HG03565 (cell line): Measurements from ENCODE around the gene DHRS7C.

Source experiments
- ATAC-seq: cut with Tn5 transposase; IDR thresholded peaks from one replicate; pipeline ENCODE4 v1.9.1; 2021; ENCODE audit warnings: mild to moderate bottlenecking, moderate library complexity; ENCODE audit not compliant: unreplicated experiment

DHRS7C gene, protein sequence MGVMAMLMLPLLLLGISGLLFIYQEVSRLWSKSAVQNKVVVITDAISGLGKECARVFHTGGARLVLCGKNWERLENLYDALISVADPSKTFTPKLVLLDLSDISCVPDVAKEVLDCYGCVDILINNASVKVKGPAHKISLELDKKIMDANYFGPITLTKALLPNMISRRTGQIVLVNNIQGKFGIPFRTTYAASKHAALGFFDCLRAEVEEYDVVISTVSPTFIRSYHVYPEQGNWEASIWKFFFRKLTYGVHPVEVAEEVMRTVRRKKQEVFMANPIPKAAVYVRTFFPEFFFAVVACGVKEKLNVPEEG

DNA sequence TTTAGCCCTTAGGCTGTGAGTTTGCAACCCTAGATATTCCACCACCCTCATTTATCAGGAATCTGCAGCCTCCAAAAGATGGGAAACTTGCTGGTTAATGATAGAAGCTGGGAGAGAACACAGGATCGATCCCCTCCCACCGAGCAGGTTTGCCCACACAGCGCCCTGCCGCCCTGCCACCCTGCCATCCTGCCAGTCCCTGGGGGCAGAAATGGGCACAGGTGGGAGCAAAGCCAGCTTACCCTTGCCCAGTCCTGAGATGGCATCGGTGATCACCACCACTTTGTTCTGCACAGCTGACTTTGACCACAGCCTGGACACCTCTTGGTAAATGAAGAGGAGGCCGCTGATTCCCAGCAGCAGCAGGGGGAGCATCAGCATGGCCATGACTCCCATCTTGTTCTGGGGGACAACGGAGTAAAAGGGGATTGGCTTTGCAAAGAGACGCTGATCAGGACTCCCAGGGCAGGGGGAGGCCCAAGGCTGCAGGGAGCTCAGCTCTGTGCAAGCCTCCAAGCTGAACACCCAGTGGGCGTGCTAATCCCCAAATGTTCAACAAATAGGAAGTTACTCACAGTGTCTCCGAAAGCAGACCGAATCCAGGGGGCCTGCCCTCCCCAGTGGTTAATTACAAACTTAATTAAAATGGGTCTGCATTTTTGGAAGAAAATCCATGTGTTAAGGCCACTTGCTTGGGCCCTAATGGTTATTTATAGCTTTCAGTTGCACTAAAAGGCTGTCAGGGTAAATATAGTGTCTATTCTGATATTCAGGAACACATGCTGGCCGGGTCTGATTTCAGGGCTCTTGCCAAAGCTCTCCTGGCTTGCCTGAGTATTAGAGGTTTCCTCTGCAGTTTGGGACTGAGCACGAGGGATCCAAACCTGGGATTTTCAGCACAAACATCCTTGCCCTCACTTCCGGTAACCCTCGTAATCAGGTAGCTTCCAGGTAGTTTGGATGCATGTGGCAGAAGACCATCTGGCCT is at the start of gene DHRS7C:
TSS of gene DHRS7C (minus strand) at position 704 of the 988 bp plus-strand sequence. CDS start at position 396, 308 bp downstream.
- no peak for ATAC-seq

DNA sequence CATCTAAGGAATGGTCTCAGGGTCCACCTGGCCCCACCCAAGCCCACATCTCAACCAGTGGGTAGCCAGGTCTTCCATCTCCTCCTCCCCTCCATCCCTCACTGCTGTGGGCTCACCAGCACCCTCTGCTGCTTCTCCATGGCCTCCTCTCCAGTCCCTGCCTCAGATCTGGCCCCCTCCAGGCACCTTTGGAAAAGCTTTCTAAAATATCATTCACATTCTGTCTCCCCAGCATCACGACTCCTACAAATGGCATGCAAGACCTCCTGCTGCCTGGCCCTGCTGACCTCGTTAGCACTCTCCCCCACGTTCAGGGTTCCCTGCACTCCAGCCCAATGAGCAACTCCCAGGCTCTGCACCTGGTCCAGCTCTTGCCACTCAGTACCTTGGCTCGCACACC is 48.0 kb upstream of the DHRS7C start:
- ATAC-seq = no peak

DNA sequence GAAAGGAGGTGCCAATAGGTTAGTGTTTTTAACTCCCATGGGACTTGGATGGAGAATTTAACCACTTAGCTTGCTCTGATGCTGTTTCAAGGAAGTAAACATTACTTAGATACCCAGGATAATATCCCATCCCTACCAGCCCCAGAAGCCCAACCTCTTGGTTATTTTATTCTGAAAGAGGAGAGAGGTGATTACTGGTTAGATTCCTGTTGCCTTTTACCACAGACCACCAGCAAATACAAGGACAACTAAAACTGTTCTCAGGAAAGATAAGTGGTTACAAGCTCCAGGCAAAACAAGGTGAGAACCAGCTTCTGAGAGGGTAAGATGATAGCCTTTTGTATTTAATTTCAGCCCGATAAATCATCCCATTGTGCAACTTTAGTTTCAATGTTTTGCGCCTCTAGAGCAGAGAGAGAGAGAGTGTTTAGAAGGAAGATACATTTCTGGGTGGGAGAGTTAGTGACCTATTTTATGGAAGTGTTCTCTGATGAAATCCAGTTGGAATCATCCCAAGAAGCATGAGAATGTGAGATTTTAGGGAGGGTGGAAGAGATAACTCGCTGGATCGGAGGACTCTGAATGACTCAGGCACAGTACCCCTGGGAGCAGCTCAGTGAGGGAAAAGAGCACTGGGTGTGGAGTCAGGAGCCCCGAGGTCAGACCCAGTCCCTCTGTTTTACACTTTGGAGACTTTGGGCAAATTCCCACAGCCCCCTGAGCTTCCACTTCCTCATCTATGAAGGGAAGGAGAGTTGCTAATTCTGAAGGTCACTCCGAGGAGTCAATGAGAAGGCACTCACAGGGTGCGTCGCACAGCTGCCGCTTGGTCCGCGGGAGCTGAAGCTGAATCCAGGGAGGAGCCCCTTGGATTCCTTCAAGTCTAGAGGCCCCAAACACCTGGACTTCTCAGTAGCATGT is 46.4 kb upstream of the DHRS7C start:
- ATAC-seq = no peak

DNA sequence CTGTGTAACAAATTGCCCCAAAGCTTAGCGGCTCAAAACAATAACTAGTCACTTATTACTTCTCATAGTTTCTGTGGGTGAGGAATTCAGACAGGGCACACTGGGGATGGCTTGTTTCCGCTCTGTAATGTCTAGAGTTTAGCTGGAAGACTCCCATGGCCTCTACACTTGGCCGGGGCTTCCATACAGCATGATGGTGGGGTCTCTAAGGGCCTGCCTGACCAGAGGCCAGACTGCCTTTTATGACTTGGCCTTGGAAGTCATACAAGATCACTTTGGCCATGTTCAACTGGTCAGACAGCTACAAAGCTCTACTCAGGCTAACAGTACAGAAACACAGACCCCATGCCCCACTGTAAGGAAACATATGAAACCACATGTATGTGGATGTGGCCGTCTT is 42.5 kb upstream of the DHRS7C start:
- no peak for ATAC-seq

DNA sequence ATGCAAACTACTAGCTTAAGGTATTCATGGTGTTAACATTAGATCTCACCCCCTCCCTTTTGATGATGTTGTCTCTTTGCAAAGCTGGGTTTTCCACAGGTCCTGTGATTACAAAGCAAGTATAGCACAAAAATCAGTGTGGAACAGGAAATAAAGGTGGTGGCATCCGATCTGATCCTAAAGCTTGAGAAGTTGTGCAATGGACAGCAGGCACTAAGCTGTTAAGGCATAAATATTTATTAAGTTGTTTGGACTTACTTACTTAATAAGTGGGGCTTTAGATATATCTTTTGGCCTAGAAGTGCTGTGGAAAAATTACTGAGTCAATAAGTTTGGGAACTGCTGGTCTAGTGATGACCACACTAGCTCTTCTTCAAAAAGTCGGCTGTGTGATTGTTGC is 39.3 kb upstream of the DHRS7C start:
- no peak for ATAC-seq

DNA sequence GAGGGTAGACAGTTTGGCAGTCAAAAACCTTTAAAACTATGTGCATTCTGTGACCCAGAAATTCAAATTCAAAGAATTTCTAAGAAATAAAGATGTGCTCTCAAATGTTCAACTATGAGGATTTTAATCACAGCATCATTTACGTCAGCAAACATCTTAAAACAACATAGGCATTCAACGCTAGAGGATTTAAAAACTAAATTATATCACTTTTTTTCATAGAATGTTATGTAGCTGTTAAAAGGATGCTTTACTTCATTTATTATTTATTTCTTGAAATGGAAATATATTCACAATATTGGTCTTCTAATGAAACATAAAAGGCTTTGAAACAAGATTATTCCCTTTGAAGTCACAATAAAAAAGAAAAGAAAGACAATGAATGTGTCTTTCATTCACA is 38.0 kb upstream of the DHRS7C start:
- no peak for ATAC-seq

DNA sequence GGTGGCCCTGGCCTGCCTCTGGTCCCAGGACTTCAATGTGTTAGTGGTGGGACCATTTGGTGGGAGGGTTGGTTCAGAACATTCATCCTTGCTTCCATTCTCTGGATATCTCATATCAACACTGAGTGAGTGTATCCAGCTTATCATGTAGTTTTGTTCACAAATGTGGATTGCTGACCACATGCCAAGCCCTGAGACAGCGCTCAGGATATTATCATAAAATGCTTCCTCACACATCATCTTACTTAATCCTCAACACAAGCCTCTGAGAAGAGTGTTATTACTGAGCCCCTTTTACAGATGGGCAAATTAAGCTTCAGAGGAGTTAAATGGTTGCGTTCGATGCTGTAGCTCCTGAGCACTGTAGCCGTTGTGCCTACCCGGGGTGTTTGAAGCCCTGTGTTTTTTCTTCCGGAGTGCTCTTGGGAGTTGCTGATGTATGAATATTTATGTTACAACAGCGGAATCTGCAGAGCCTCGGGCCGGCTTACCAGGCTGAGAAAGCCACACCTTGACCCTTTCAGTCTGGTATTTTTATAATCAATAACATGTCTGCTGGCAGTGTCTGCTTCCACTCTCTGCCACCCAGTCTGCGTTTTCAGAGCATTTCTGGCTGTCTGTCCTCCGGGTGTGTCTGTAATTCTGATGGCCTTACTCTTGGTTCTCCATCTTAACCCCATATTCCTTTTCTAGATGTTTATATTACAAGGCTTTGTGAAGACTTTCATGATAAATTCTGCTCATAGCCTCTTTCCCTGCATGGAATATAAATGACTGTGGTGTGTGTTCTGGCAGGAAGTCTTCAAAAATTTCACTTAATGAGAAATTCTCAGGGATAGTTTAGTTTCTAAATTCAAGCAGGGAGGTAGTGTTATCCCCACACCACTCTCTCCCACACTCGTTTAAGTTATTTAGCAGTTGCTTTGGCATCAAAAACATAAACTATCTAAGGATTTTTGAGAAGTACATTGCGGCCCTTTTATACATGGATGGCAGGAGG is 37.2 kb upstream of the DHRS7C start:
- ATAC-seq = no peak

DNA sequence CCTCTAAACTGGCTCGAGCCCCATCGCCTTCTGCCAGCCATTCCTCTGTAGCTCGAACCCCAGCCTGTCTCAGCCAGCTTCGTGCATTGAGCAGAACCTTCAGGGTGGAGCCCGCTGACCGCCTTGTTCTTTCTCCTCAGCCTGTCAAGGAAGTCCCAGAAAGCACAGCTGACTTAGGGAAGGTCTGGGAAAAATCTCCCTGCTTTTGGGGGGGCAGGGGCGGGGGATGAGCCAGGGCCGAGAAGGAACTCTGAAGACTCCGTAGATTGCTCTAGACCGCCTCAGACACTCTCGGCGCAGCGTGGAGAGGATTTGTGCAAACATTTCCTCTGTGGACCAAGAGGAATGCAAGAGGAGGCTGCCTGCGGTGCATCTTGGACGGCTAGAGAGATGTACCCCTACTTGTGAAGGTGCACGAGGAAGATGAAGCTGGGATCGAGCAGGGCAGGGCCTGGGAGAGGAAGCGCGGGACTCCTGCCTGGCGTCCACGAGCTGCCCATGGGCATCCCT is 34.3 kb upstream of the DHRS7C start, which contains the start of gene GLP2R:
TSS of gene GLP2R (plus strand) at position 284 of the 510 bp plus-strand sequence. CDS start at position 424, 140 bp downstream.
- no peak for ATAC-seq

DNA sequence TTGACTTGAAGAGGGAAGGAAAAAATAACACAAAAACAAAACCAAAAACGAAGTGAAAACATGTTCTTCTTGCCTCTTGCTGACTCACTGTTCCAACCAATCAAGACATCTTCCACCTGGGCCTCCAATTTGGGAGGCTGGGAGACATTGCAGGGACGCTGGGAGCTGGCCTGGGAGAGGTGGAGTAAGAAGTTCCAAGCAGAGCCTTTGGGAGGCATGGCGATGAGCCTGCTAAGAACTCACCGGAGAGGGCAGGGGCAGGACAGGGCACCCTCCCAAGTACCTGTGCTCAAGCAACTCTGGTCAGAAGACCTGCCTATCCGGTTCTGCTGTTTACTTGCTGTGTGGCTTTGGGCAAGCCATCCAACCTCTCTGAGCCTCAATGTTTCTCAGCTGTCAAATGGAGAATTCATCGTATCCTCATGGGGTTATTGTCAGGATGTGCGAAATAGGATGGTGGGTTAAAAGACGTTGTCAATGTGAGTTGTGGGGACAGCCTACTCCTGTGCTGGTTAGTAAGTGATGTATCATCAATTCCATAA is 33.5 kb upstream of the DHRS7C start:
- ATAC-seq = no peak

DNA sequence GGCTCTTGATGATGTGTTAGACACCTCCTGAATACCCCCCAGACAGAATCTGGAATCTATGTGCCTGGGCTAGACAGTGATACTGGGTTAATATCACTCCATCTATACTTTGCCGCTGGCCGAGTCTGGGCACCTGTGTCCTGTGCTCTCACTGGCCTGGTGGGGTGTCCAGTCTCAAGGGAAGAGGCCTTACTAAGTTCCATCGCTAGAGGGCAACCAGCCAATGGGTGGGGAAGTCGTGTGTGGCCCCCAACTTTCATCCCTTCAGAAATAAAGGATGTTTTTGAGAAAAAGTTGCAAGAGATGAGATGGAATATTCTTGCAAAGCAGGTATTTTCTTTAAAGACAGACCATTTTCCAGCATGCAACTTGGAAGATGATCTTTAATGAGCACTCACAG is 32.7 kb upstream of the DHRS7C start:
- ATAC-seq = no peak

DNA sequence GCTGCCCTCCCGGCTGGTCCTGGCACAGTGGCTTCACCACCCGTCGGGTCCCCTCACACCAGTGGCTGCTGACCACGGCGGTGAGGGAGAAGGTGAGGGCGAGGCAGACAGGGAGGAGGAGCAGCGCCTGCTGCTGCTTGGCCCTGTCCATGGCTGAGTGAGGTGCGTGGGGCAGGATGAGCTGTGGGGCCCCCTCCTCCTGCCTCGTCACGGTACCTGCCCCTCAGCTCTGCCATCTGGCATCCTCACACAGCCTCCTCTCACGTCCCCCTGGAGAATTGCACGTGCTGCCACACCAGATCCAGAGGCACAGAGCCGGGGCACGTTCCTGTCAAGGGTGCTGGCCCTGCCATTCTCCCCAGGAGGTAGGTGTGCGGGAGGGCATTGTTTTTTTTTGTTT is 30.5 kb upstream of the DHRS7C start, which contains the start of gene GSG1L2:
TSS of gene GSG1L2 (minus strand) at position 159 of the 400 bp plus-strand sequence. CDS start at position 151, 8 bp downstream.
- no peak for ATAC-seq

DNA sequence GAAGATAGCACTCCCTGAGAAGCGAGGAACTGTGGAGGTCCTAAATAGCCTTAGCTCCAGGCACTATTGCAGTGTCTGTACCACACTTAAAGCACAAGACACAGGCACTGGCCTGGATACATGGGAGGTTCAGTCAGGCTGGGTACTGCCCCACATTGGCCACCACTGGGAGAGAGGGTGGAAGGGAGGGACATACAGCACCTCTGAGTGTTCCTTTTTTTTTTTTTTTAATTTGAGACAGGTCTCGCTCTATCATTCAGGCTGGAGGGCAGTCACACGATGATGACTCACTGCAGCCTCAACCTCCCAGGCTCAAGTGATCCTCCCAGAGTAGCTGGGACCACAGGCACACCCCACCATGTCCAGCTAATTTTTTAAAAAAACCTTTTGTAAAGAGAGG is 29.1 kb upstream of the DHRS7C start:
- ATAC-seq = no peak

DNA sequence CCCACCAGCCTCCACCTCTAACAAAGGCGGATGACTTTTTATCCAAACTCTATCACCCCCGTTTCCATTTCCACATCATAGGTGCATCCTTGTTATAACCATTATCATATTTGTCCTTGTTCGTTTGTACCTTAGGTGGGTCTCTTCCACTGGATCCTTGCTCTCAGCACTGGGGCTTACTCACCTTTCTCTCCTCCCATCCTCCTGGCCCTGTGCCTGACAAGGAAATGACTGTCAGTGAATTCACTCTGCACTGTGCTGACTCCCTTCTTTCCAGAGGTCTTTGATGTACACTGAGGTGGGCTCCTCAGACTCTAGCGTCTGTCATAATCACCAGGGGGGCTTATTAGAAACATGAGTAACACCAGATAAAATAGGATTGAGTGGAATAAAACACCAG is 27.4 kb upstream of the DHRS7C start:
- ATAC-seq = no peak

DNA sequence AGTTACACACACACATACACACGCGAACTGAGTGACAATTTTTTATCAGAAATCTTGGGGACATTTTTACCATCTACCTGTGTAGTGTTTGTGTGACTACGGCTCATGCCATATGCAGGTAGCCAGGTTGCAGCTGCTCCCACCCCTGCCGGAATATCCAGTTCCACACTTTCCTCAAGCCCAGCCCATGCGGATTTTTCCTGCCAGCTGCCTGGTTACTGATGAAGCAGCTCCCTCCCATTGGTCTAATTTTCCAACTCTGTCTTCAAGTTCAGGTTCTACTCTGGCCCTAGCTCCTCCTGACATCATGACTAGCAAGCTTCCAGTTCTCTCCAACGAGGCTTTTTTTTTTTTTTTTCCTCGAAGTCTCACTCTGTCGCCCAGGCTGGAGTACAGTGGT is 25.7 kb upstream of the DHRS7C start:
- no peak for ATAC-seq

DNA sequence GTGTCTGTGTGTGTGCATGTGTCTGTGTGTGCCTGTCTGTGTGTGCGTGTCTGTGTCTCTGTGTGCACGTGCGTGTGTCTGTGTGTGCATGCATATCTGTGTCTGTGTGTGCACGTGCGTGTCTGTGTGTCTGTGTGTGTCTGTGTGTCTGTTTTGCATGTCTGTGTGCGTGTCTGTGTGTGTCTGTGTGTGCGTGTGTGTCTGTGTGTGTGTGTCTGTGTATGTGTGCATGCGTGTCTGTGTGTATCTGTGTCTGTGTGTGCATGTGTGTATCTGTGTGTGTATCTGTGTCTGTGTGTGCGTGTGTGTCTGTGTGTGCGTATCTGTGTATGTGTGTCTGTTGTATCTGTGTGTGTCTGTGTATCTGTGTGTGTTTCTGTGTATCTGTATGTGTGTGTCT is 25.1 kb upstream of the DHRS7C start:
- no peak for ATAC-seq

DNA sequence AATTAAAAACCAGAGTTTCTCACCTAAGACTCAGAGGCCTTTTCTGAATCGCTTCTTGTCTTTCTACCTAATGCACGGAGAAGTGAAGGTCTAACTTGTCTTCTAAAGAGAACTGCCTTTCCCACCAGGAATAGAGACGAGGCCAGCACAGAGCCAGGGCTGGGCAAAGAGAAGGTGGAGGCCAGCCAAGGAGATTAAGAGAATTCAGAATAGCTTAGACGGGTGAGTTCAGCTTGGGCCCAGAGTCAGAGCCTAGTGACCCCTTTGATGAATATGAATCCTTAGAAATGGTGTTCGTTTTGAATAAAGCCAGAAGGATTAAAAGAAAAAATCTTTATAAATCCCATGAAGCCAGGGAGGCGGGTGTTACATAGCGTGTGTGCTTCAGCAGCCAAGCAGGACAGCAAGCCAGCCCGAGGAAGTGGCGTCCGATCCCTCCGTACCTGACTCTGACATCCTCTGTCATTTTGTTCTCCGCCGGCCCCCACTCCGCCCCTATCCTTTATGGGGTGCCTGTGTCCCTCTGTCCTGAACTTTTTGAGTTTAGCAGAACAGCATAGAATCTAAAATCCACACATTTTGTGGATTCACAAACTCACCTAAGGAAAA is 23.0 kb upstream of the DHRS7C start:
- no peak for ATAC-seq

DNA sequence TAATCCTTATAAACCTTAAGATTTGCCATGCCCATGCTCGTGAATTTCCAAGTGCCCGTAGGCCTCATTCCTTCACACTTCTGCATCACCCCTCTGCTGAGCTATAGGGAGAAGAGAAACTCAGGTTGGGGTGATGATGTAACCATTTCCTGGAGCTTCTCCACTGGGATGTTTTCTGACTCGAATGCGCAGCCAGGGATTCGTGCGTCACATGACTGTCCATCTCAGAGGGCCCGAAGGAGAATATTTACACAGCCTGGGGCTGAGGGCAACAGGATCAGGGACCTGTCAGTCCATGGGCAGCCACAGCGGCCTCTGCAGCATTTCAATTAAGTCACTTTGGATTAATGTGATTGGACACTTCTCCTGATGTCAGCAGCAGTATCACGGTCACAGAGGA is 21.8 kb upstream of the DHRS7C start:
- ATAC-seq = no peak

DNA sequence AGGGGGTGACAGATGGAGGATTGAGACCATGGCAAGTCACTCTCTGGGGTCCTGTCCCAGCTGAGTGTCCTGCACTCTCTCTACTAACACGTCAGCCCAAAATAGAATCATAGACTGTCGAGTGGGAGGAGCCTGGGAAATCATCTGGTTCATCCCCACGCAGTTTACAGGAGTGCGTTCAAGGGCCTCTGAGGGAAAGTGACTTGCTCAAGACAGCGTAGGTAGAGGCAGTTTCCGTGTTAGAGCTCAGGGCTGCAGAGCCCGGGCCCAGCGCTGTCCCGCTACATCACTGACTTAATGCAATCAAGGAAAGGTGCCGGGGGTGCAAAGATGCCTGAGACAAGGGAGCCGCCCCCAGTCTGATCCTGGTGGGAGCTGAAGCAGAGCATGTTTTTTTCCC is 20.1 kb upstream of the DHRS7C start:
- no peak for ATAC-seq

DNA sequence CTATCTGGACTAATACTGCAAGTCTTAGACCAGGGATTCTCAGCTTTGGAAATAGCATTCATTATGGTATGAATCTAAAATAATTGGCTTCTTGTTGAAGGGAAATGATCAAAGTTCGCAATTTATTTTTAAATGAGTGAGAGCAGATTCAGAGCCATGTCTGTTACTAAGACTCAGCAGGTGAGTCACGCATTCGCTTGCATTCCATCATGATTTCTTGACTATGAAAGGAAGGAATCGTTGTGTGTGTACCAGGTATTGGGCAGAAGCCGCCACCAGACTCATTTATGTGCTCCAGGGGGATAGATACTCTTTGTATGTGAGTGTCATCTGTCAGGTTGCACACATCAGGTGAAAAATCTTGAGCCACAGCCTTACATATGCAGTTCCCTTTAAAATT is 19.7 kb upstream of the DHRS7C start:
- ATAC-seq = no peak
